NB4 (cell line): ENCODE results near the gene FAM110D.

Experiments
- DNase-seq: peaks from one replicate; pipeline ENCODE4 v3.0.0; 2010; ENCODE audit warnings: low read depth
- H3K4me3 ChIP-seq: one replicate; pipeline ENCODE4 v1.5.1; 2011; ENCODE audit warnings: mild to moderate bottlenecking, low read depth, low read length, moderate library complexity
- MAX ChIP-seq: IDR thresholded peaks from 2 replicates; pipeline ENCODE4 v1.6.1; 2011; ENCODE audit warnings: low read depth, low read length
- MYC ChIP-seq: IDR thresholded peaks from 2 replicates; pipeline ENCODE4 v1.6.1; 2011; ENCODE audit warnings: low read depth, low read length
- POLR2A ChIP-seq: IDR thresholded peaks from 2 replicates; pipeline ENCODE4 v1.6.1; 2011; ENCODE audit warnings: mild to moderate bottlenecking; ENCODE audit not compliant: insufficient read length; ENCODE audit errors: extremely low read depth
- TF ChIP-seq, protein P1 (sequence below): IDR thresholded peaks from one replicate; pipeline ENCODE4 v1.5.1; 2012; ENCODE audit warnings: low read depth, low read length

Gene FAM110D

GRCh38 chr1:26158271-26158907 is 490 bp upstream of the FAM110D start:
- no peak for TF ChIP-seq MYC
- TF ChIP-seq, protein P1, sequence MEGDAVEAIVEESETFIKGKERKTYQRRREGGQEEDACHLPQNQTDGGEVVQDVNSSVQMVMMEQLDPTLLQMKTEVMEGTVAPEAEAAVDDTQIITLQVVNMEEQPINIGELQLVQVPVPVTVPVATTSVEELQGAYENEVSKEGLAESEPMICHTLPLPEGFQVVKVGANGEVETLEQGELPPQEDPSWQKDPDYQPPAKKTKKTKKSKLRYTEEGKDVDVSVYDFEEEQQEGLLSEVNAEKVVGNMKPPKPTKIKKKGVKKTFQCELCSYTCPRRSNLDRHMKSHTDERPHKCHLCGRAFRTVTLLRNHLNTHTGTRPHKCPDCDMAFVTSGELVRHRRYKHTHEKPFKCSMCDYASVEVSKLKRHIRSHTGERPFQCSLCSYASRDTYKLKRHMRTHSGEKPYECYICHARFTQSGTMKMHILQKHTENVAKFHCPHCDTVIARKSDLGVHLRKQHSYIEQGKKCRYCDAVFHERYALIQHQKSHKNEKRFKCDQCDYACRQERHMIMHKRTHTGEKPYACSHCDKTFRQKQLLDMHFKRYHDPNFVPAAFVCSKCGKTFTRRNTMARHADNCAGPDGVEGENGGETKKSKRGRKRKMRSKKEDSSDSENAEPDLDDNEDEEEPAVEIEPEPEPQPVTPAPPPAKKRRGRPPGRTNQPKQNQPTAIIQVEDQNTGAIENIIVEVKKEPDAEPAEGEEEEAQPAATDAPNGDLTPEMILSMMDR, result no peak
- TF ChIP-seq MAX, result no peak
- TF ChIP-seq POLR2A, result no peak
- H3K4me3 ChIP-seq, result no peak overlapping the region
- DNase-seq, result no peak

GRCh38 chr1:26159743-26160039 is 812 bp downstream of the FAM110D start:
- TF ChIP-seq MAX, result no peak
- no peak for TF ChIP-seq MYC
- no peak for TF ChIP-seq POLR2A
- TF ChIP-seq, protein P1, result no peak
- H3K4me3 ChIP-seq, result no peak overlapping the region
- no peak for DNase-seq

DNA sequence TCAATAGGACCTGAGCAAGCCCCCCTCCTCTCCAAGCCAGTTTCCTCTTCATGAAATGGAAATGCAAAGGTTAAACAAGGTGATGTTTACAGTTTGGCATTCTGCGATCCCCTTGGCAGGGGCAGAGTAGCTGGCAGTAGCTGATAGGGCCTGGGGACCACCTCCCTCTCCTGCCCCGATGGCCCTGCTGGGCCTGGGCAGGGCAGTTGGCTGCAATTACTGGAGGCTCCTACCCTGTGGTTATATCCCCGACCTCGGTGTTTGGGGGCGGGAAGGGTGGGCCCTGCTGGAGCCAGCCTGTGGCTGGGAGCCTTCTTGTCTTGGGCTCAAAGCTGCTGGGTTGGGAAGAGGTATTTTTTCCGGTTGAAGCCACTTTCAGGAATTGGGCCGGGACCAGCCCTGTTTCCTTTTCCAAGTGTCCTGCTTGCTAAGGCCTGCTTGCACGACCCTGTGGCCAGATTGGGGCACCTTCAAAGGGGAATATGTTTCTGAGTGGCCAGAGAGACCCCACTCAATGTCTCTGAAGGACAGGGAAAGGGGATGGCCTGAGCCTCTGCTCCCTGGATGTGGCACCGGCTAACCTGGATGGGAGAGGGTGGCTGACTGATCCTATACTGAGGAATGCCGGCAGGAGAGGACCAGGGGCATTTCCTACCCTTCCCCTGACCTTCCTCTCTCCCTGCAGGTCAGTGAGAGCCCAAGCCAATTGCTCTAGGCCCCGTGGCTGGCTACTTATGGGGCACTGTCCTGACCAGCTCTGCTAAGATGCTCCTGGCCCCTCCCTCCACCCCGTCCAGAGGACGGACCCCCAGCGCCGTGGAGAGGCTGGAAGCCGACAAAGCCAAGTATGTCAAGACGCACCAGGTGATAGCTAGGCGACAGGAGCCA is 1.9 kb downstream of the FAM110D start:
- no peak for DNase-seq
- no peak overlapping the region for H3K4me3 ChIP-seq
- TF ChIP-seq MYC (no peak), MAX (no peak), POLR2A (no peak)
- TF ChIP-seq, protein P1, result no peak

- TF ChIP-seq MAX (no peak), MYC (no peak), POLR2A (no peak)
- TF ChIP-seq, protein P1, result no peak
- peak; percentile 74 for DNase-seq
- peak overlapping the region; percentile 38 for H3K4me3 ChIP-seq
Measured at GRCh38 chr1:26161415-26162219, 2.7 kb downstream of the FAM110D start.

GRCh38 chr1:26162220-26162709 is 3.4 kb downstream of the FAM110D start:
- no peak for DNase-seq
- TF ChIP-seq MAX (no peak), POLR2A (no peak), MYC (no peak)
- TF ChIP-seq, protein P1, result no peak
- H3K4me3 ChIP-seq, result peak overlapping the region; percentile 38
